Vagina (tissue), 2 donors: ENCODE results near the gene SIDT2. TPM values are rescaled to one million over a fixed set of nuclear protein-coding genes. Genes with fewer than 3 reads are reported as not detected.
"Not testable (repeated sequence)": the region's sequence is repeated elsewhere in the genome, so short reads cannot be mapped to it uniquely, and the experiment has no call there.

Source experiments
- DNase-seq, 2 donors: peaks; one replicate each; pipeline ENCODE4 v3.0.0-alpha.2; 2017; ENCODE audit errors: extremely low spot score in 2 of 2
- H3K27ac ChIP-seq: fragments of 200-600 bp; sonication (generic); one replicate; pipeline ENCODE4 v1.5.1; 2019
- H3K27me3 ChIP-seq: fragments of 200-600 bp; sonication (generic); one replicate; pipeline ENCODE4 v1.5.1; 2019
- H3K36me3 ChIP-seq, 2 donors: fragments of 200-600 bp; sonication (generic); one replicate each; pipeline ENCODE4 v1.5.1; 2017 to 2019
- H3K4me1 ChIP-seq: fragments of 200-600 bp; sonication (generic); one replicate; pipeline ENCODE4 v1.5.1; 2019
- H3K4me3 ChIP-seq, 2 donors: fragments of 200-600 bp; sonication (generic); 1 replicate in 1 of 2; 2 replicates in 1 of 2; pipeline ENCODE4 v1.5.1; 2016 to 2019
- H3K9me3 ChIP-seq: fragments of 200-600 bp; sonication (generic); one replicate; pipeline ENCODE4 v1.5.1; 2019
- CTCF ChIP-seq, 3 experiments: fragments of 450-650 bp in 2 of 3; fragments of 200-600 bp in 1 of 3; sonication (generic) in 1 of 3; IDR thresholded peaks; one replicate each; pipeline ENCODE4 v1.5.1; 2017 to 2019; ENCODE audit warnings: antibody characterized with exemption in 3 of 3, mild to moderate bottlenecking in 2 of 3, moderate library complexity in 2 of 3
- POLR2A ChIP-seq, 2 donors: fragments of 450-650 bp; IDR thresholded peaks; one replicate each; pipeline ENCODE4 v1.6.1; 2017; ENCODE audit warnings: antibody characterized with exemption in 2 of 2, mild to moderate bottlenecking in 2 of 2, moderate library complexity in 2 of 2
- POLR2AphosphoS5 ChIP-seq, 2 donors: sonication (generic); formaldehyde crosslinking; IDR thresholded peaks; one replicate each; pipeline ENCODE4 v1.9.0; 2017; ENCODE audit warnings: antibody characterized with exemption in 2 of 2, mild to moderate bottlenecking in 2 of 2, low read depth in 1 of 2; ENCODE audit not compliant: insufficient read depth in 1 of 2
- intact Hi-C: fragments of 100-400 bp; cut with DNase I; formaldehyde crosslinking; loops from one replicate; pipeline ENCODE4 v1.15.1; 2023
- total RNA-seq: library from RNA; depleted of rRNA; stranded (reverse); fragments of >200 nt; gene quantifications from one replicate; pipeline ENCODE4 v1.2.3, GENCODE V29; 2016

SIDT2 gene
- total RNA-seq, 1 donor from 2014 or later = 24.8 TPM

- Histone ChIP-seq H3K36me3 (peaks cover 0 to 20% of the 10 kb centered on the region in 2 donors), H3K4me3 (no peak overlapping the region), H3K4me1 (peaks cover 34% of the 10 kb centered on the region), H3K27me3 (no peaks in the 10 kb centered on the region), H3K9me3 (no peaks in the 10 kb centered on the region), H3K27ac (no peak overlapping the region)
- intact Hi-C loops = no loop called here
- TF ChIP-seq POLR2A (IDR thresholded peaks at IDR 0.05) (no peak), CTCF (IDR thresholded peaks at IDR 0.05) (peak in 2 of 3 experiments; percentile 10 to 28)
- no peak for DNase-seq
Observed at GRCh38 chr11:117180661-117181585, 2.4 kb downstream of the SIDT2 start.

- peaks cover 34% of the 10 kb centered on the region for H3K4me1 ChIP-seq
- H3K36me3 ChIP-seq = peaks cover 0 to 23% of the 10 kb centered on the region in 2 donors
- H3K4me3 ChIP-seq = no peak overlapping the region
- no peaks in the 10 kb centered on the region for H3K9me3 ChIP-seq
- intact Hi-C loops = no loop called here
- no peak for DNase-seq
- no peaks in the 10 kb centered on the region for H3K27me3 ChIP-seq
- TF ChIP-seq POLR2A (IDR thresholded peaks at IDR 0.05) = no peak
- no peak for TF ChIP-seq CTCF (IDR thresholded peaks at IDR 0.05)
- no peak for TF ChIP-seq POLR2AphosphoS5 (IDR thresholded peaks at IDR 0.05; ENCODE audit: insufficient read depth in 1 of 2, low read depth in 1 of 2)
- no peak overlapping the region for H3K27ac ChIP-seq
Observed at GRCh38 chr11:117181586-117182550, 3.3 kb downstream of the SIDT2 start.

GRCh38 chr11:117182551-117182935, 4.0 kb downstream of the SIDT2 start:
- H3K36me3 ChIP-seq = peaks cover 0 to 29% of the 10 kb centered on the region in 2 donors
- H3K27me3 ChIP-seq = no peaks in the 10 kb centered on the region
- intact Hi-C loops = no loop called here
- no peaks in the 10 kb centered on the region for H3K9me3 ChIP-seq
- no peak overlapping the region for H3K27ac ChIP-seq
- TF ChIP-seq CTCF (IDR thresholded peaks at IDR 0.05) = no peak
- TF ChIP-seq POLR2AphosphoS5 (IDR thresholded peaks at IDR 0.05; ENCODE audit: insufficient read depth in 1 of 2, low read depth in 1 of 2) = no peak
- TF ChIP-seq POLR2A (IDR thresholded peaks at IDR 0.05) = no peak
- H3K4me1 ChIP-seq = peaks cover 34% of the 10 kb centered on the region
- H3K4me3 ChIP-seq = no peak overlapping the region
- peak in 1 of 2 donors; percentile 67 for DNase-seq

- H3K27ac ChIP-seq, DNase-seq, intact Hi-C loops, H3K9me3 ChIP-seq, H3K4me3 ChIP-seq, H3K27me3 ChIP-seq: not testable (repeated sequence)
- Histone ChIP-seq H3K4me1 (peaks cover 30% of the 10 kb centered on the region), H3K36me3 (peaks cover 0 to 32% of the 10 kb centered on the region in 2 donors)
Observed at GRCh38 chr11:117183178-117183577, 4.6 kb downstream of the SIDT2 start.

- intact Hi-C loops = no loop called here
- no peak overlapping the region for H3K27ac ChIP-seq
- peaks cover 0 to 36% of the 10 kb centered on the region in 2 donors for H3K36me3 ChIP-seq
- no peaks in the 10 kb centered on the region for H3K27me3 ChIP-seq
- no peaks in the 10 kb centered on the region for H3K9me3 ChIP-seq
- peak in 1 of 2 donors; percentile 15 for TF ChIP-seq POLR2AphosphoS5 (IDR thresholded peaks at IDR 0.05; ENCODE audit: insufficient read depth in 1 of 2, low read depth in 1 of 2)
- TF ChIP-seq CTCF (IDR thresholded peaks at IDR 0.05) = no peak
- TF ChIP-seq POLR2A (IDR thresholded peaks at IDR 0.05) = no peak
- no peak overlapping the region for H3K4me3 ChIP-seq
- peak; percentile 70 to 94 for DNase-seq
- H3K4me1 ChIP-seq = peaks cover 27% of the 10 kb centered on the region
Observed at GRCh38 chr11:117183724-117184349, 5.3 kb downstream of the SIDT2 start.
